22Rv1 (cell line): ENCODE data around the gene RPL10A.

Experiments
- H3K27ac ChIP-seq: fragments of 450-650 bp; 2 replicates; pipeline ENCODE4 v1.5.1; 2017
- CTCF ChIP-seq: fragments of 450-650 bp; IDR thresholded peaks from 2 replicates; pipeline ENCODE4 v1.5.1; 2017; ENCODE audit warnings: mild to moderate bottlenecking
- ZFX ChIP-seq: fragments of 450-650 bp; IDR thresholded peaks from 2 replicates; pipeline ENCODE4 v1.6.1; 2017; ENCODE audit warnings: antibody characterized with exemption, borderline replicate concordance

Gene RPL10A

DNA sequence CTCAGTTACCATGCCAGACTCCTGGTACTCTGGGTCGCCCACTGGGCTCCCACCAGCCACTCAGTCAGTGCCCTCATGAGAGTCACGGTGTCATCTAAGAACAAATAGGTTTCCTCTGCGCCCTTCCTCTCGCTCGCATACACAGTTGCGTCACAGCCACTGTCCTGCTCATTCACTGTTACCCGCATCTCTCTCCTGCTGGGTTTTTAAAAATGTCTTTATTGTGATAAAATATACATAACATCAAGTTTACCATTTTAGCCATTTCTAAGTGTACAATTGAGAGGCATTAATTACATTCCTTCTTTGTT is 24.7 kb downstream of the RPL10A start:
- TF ChIP-seq CTCF (no peak), ZFX (no peak)
- no peak overlapping the region for H3K27ac ChIP-seq

DNA sequence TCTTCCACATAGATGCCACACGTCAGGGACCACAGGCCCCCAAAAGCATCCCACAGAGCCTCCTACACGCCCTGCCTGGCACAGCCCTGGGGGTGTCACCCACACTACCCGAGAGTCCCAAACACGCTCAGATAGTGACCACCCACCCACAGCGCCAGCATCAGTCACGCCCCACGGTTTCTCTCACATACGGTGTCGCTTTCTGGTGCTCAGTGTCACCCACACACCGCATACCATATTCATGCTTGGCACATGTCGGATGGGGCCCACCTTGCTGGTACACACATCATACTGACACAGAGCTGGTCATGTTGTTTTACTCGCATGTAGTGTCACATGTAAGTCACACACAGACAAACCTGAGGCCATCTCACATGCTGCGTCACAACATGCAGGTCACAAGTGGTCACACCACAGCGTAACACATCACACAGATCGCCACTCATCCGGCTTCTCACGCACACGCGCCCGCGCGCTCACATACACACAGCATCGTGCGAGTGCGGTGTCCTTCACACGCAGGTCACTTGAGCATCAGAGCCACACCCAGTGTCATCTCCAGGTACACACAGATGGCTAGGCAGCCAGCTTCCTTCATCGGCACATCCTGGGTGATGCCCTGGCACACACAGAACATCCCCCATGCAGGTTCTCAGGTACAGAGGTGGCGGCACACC is 25.2 kb downstream of the RPL10A start:
- TF ChIP-seq CTCF, result no peak
- no peak overlapping the region for H3K27ac ChIP-seq

GRCh38 chr6:35494161-35494563 is 26.0 kb downstream of the RPL10A start:
- no peak for TF ChIP-seq ZFX
- TF ChIP-seq CTCF, result no peak

GRCh38 chr6:35495258-35496035 is 27.2 kb downstream of the RPL10A start:
- no peak overlapping the region for H3K27ac ChIP-seq
- TF ChIP-seq CTCF (no peak), ZFX (no peak)

More at GRCh38 chr6:35494161-35494563, 26.0 kb downstream of the RPL10A start:
- no peak overlapping the region for H3K27ac ChIP-seq

DNA sequence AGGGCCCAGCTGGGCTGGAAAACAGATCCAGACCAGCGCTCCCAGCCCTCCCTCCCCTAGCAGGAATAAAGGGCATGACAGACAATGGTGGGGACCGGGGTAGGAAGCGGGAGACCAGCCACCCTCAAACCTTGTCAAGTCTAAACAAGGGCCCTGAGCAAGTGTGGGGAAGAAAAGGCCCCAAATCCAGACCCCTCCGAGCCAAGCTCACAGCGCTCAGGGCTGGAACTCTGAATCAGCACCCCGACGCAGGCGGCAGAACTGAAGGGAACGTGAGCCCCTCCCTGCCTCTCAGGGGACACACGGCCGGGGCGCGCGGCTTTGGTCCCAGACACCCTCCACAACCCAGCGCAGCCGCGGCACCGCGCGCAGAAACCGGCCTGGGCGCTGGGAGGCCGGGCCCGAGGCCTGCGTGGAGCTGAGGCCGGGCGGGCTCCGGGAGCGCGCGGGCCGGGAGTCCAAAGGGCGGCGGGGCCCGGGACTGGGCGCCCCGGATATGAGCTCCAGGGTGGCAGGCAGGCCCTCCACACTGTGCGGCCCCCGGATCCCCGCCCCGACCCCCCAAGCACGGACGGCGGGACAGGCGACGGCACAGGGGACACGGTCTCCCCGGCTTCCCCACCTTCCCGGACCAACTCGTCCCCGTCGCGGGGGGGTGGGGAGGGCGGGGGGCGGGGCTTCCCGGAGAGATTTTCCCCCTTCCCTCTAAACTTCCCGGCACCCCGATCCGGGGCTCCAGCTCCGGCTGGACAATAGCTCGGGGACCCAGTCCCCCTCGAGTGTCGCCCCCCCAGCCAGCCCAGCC is 28.0 kb downstream of the RPL10A start:
- TF ChIP-seq ZFX, result no peak
- peak overlapping the region; percentile 60; the same call in 1 of the 2 replicates for H3K27ac ChIP-seq

DNA sequence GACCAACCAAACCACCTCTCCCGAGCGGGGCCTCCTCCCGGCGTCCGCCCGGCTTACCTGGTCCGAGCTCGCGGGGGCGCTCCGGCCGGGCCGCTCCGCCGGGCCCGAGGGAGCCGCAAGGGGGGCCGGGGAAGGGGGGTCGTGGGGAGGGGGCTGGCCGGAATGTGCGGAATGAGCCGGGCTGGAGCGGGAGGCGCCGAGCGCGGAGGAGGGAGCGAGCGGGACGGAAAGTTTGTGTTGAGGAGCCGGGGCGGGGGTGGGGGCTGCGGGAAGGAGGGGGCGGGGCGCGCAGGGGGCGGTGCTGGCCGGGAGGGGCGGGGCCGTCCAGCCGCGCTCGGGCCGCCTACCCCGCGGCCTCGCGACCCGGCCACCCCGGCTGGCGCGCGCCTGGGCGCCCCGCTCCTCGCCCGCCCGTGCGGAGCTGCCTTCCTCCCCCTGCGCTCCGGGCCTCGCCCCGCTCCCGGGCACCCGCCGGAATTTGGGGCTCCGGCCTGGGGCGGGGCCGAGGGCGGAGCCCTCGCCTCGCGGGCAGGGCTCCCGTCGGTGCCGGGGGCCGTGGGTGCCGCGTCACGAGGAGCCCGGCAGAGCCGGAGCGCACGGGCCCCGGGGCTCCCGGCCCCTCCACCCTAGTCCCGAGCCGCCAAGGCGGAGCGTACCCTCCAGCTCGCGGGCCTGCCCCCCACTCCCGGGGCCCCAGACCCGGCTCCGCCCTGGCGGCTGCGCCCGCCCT is 28.8 kb downstream of the RPL10A start, which contains the start of gene TEAD3:
TSS of gene TEAD3 (minus strand) at position 239 of the 730 bp plus-strand sequence.
- H3K27ac ChIP-seq, result peak within 1 kb of the TSS; percentile 60
- no peak for TF ChIP-seq ZFX
- TF ChIP-seq CTCF, result peak; percentile 46

GRCh38 chr6:35497571-35498421 is 29.6 kb downstream of the RPL10A start:
- H3K27ac ChIP-seq, result peak overlapping the region; percentile 60
- no peak for TF ChIP-seq ZFX
- TF ChIP-seq CTCF, result no peak
